ENCODE measurements around the gene ANLN.

The ANLN gene

GRCh38 chr7:36406156-36406555 lies 16.5 kb downstream of the ANLN start:
- H3K27ac ChIP-seq = no peak overlapping the region
- no peaks in the 10 kb centered on the region for H3K9me3 ChIP-seq
- intact Hi-C loops (cut with DNase I; ENCODE audit: low total_unique reads) = no loop called here
- no peaks in the 10 kb centered on the region for H3K4me1 ChIP-seq
- no peaks in the 10 kb centered on the region for H3K27me3 ChIP-seq
- no peak overlapping the region for H3K4me3 ChIP-seq
- no peak for DNase-seq
- no peak for TF ChIP-seq CTCF (IDR thresholded peaks at IDR 0.05)
- no peaks in the 10 kb centered on the region for H3K36me3 ChIP-seq

GRCh38 chr7:36407636-36408550 lies 18.2 kb downstream of the ANLN start:
- no peak overlapping the region for H3K27ac ChIP-seq
- no peaks in the 10 kb centered on the region for H3K36me3 ChIP-seq
- no peak for DNase-seq
- no peaks in the 10 kb centered on the region for H3K27me3 ChIP-seq
- H3K4me3 ChIP-seq = no peak overlapping the region
- H3K4me1 ChIP-seq = no peaks in the 10 kb centered on the region
- TF ChIP-seq CTCF (IDR thresholded peaks at IDR 0.05) = no peak
- no peaks in the 10 kb centered on the region for H3K9me3 ChIP-seq
- intact Hi-C loops (cut with DNase I; ENCODE audit: low total_unique reads) = no loop called here

GRCh38 chr7:36408589-36408988 lies 18.9 kb downstream of the ANLN start:
- no peak for TF ChIP-seq CTCF (IDR thresholded peaks at IDR 0.05)
- Histone ChIP-seq H3K9me3 (no peaks in the 10 kb centered on the region), H3K27ac (no peak overlapping the region), H3K4me3 (no peak overlapping the region), H3K27me3 (no peaks in the 10 kb centered on the region), H3K4me1 (no peaks in the 10 kb centered on the region), H3K36me3 (no peaks in the 10 kb centered on the region)
- DNase-seq = no peak
- intact Hi-C loops (cut with DNase I; ENCODE audit: low total_unique reads) = no loop called here

DNA sequence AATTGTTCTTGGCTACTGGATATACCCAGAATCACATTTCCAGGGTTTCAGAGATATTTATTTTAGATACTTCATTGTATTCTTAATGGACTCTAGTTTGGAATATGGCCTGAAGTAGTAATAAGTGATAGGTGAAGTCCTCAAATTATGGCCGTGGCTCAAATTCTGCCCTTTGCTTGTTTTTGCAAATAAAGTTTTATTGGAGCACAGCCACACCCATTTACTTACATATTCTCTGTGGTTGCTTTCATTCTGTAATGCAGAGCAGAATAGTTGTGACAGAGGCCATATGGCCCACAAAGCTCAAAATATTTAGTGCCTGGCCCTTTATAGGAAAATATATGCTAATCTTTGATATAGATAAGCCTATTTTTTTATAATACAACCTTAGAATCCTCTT lies 19.5 kb downstream of the ANLN start:
- intact Hi-C loops (cut with DNase I; ENCODE audit: low total_unique reads) = no loop called here
- Histone ChIP-seq H3K9me3 (no peaks in the 10 kb centered on the region), H3K4me3 (no peak overlapping the region), H3K4me1 (no peaks in the 10 kb centered on the region), H3K36me3 (no peaks in the 10 kb centered on the region), H3K27me3 (no peaks in the 10 kb centered on the region), H3K27ac (no peak overlapping the region)
- no peak for DNase-seq
- TF ChIP-seq CTCF (IDR thresholded peaks at IDR 0.05) = no peak

- Histone ChIP-seq H3K36me3 (no peaks in the 10 kb centered on the region), H3K9me3 (no peaks in the 10 kb centered on the region), H3K4me3 (no peak overlapping the region), H3K4me1 (no peaks in the 10 kb centered on the region), H3K27ac (no peak overlapping the region), H3K27me3 (no peaks in the 10 kb centered on the region)
- DNase-seq = no peak
- no peak for TF ChIP-seq CTCF (IDR thresholded peaks at IDR 0.05)
- intact Hi-C loops (cut with DNase I; ENCODE audit: low total_unique reads) = no loop called here
Observed at GRCh38 chr7:36415144-36415543, 25.5 kb downstream of the ANLN start.
